ENCODE measurements around the gene NDST1.

Gene NDST1

GRCh38 chr5:150541895-150542294, 34.0 kb downstream of the NDST1 start:
- Histone ChIP-seq H3F3A (ENCODE audit: control insufficient read depth, insufficient read depth) (no peaks in the 10 kb centered on the region), H3K4me1 (ENCODE audit: control insufficient read depth, low read length) (peaks cover 8% of the 10 kb centered on the region), H3K9me2 (replicated peaks; ENCODE audit: control insufficient read depth, low read length) (no peaks in the 10 kb centered on the region), H3K4me2 (ENCODE audit: low read length) (no peak overlapping the region), H3K9me3 (ENCODE audit: control insufficient read depth, insufficient read depth, low read length) (no peaks in the 10 kb centered on the region), H4K20me1 (ENCODE audit: control insufficient read depth, insufficient read depth, low read depth, low read length) (no peaks in the 10 kb centered on the region), H3K27me3 (ENCODE audit: control insufficient read depth, low read length) (no peaks in the 10 kb centered on the region), H3K36me3 (ENCODE audit: control insufficient read depth, low read length) (peaks cover 27% of the 10 kb centered on the region), H3K4me3 (ENCODE audit: low read length) (no peak overlapping the region), H3K27ac (ENCODE audit: low read depth, low read length) (no peak overlapping the region), H3K79me2 (ENCODE audit: control insufficient read depth, low read length) (no peaks in the 10 kb centered on the region)
- TF ChIP-seq EZH2phosphoT487 (IDR thresholded peaks at IDR 0.05; ENCODE audit: borderline replicate concordance, low read length) (no peak), CTCF (IDR thresholded peaks at IDR 0.05; ENCODE audit: low read depth, low read length, poor library complexity, severe bottlenecking) (no peak)

- peaks cover 24% of the 10 kb centered on the region for H3K36me3 ChIP-seq (ENCODE audit: control insufficient read depth, low read length)
These were observed 35.1 kb downstream of the NDST1 start for GRCh38 chr5:150542933-150543445.

GRCh38 chr5:150544611-150545219, 36.8 kb downstream of the NDST1 start:
- no peak overlapping the region for H3K4me2 ChIP-seq (ENCODE audit: low read length)
- no peak overlapping the region for H3K4me3 ChIP-seq (ENCODE audit: low read length)
- peaks cover 8% of the 10 kb centered on the region for H3K4me1 ChIP-seq (ENCODE audit: control insufficient read depth, low read length)
- H3K27me3 ChIP-seq (ENCODE audit: control insufficient read depth, low read length): no peaks in the 10 kb centered on the region
- H3K79me2 ChIP-seq (ENCODE audit: control insufficient read depth, low read length): no peaks in the 10 kb centered on the region
- no peak overlapping the region for H3K27ac ChIP-seq (ENCODE audit: low read depth, low read length)
- TF ChIP-seq EZH2phosphoT487 (IDR thresholded peaks at IDR 0.05; ENCODE audit: borderline replicate concordance, low read length): no peak
- peak; percentile 99 for TF ChIP-seq CTCF (IDR thresholded peaks at IDR 0.05; ENCODE audit: low read depth, low read length, poor library complexity, severe bottlenecking)
- H4K20me1 ChIP-seq (ENCODE audit: control insufficient read depth, insufficient read depth, low read depth, low read length): no peaks in the 10 kb centered on the region
- H3K9me3 ChIP-seq (ENCODE audit: control insufficient read depth, insufficient read depth, low read length): no peaks in the 10 kb centered on the region
- no peaks in the 10 kb centered on the region for H3K9me2 ChIP-seq (replicated peaks; ENCODE audit: control insufficient read depth, low read length)
- no peaks in the 10 kb centered on the region for H3F3A ChIP-seq (ENCODE audit: control insufficient read depth, insufficient read depth)
- peaks cover 14% of the 10 kb centered on the region for H3K36me3 ChIP-seq (ENCODE audit: control insufficient read depth, low read length)

More at GRCh38 chr5:150542933-150543445, 35.1 kb downstream of the NDST1 start:
- Histone ChIP-seq H3K4me3 (ENCODE audit: low read length) (no peak overlapping the region), H3K4me1 (ENCODE audit: control insufficient read depth, low read length) (peaks cover 8% of the 10 kb centered on the region), H3K9me2 (replicated peaks; ENCODE audit: control insufficient read depth, low read length) (no peaks in the 10 kb centered on the region), H3K27me3 (ENCODE audit: control insufficient read depth, low read length) (no peaks in the 10 kb centered on the region), H3K79me2 (ENCODE audit: control insufficient read depth, low read length) (no peaks in the 10 kb centered on the region), H3K27ac (ENCODE audit: low read depth, low read length) (no peak overlapping the region), H3K4me2 (ENCODE audit: low read length) (no peak overlapping the region), H3K9me3 (ENCODE audit: control insufficient read depth, insufficient read depth, low read length) (no peaks in the 10 kb centered on the region), H3F3A (ENCODE audit: control insufficient read depth, insufficient read depth) (no peaks in the 10 kb centered on the region), H4K20me1 (ENCODE audit: control insufficient read depth, insufficient read depth, low read depth, low read length) (no peaks in the 10 kb centered on the region)
- TF ChIP-seq CTCF (IDR thresholded peaks at IDR 0.05; ENCODE audit: low read depth, low read length, poor library complexity, severe bottlenecking) (no peak), EZH2phosphoT487 (IDR thresholded peaks at IDR 0.05; ENCODE audit: borderline replicate concordance, low read length) (no peak)
